Large intestine (tissue), 3 donors: Measurements from ENCODE around the gene ST7. TPM values are rescaled to one million over a fixed set of nuclear protein-coding genes. Genes with fewer than 3 reads are reported as not detected.
"Not testable (repeated sequence)": the region's sequence is repeated elsewhere in the genome, so short reads cannot be mapped to it uniquely, and the experiment has no call there.

Experiments
- DNase-seq, 2 donors: peaks; one replicate each; pipeline versions ENCODE4 v3.0.0 to v3.0.0-alpha.2; 2013
- H3K27ac ChIP-seq: one replicate; pipeline ENCODE4 v1.5.1; 2013; ENCODE audit warnings: low read length
- H3K27me3 ChIP-seq: 2 replicates; pipeline ENCODE4 v1.6.1; 2013; ENCODE audit warnings: low read length; ENCODE audit not compliant: control insufficient read depth, insufficient read depth
- H3K36me3 ChIP-seq: 2 replicates; pipeline ENCODE4 v1.6.1; 2013; ENCODE audit warnings: low read length; ENCODE audit not compliant: control insufficient read depth, insufficient read depth
- H3K4me1 ChIP-seq: one replicate; pipeline ENCODE4 v1.6.1; 2013; ENCODE audit warnings: low read length; ENCODE audit not compliant: control insufficient read depth, insufficient read depth
- H3K4me3 ChIP-seq: one replicate; pipeline ENCODE4 v1.5.1; 2013; ENCODE audit warnings: low read length
- H3K9me3 ChIP-seq: one replicate; pipeline ENCODE4 v1.6.1; 2013; ENCODE audit warnings: mild to moderate bottlenecking, low read depth, low read length, moderate library complexity; ENCODE audit not compliant: control insufficient read depth
- WGBS: methylation state at CpG from one replicate; pipeline ENCODE4 v1.1.5; 2013; ENCODE audit warnings: low lambda C conversion rate; ENCODE audit not compliant: insufficient coverage; 5-methylcytosine and 5-hydroxymethylcytosine counted together
- polyA plus RNA-seq: library from polyadenylated mRNA; unstranded; fragments of 120-200 nt; gene quantifications from one replicate; pipeline ENCODE4 v1.2.1, GENCODE V29; 2013

ST7 gene
- polyA plus RNA-seq, 1 donor = 25.1 TPM

DNA sequence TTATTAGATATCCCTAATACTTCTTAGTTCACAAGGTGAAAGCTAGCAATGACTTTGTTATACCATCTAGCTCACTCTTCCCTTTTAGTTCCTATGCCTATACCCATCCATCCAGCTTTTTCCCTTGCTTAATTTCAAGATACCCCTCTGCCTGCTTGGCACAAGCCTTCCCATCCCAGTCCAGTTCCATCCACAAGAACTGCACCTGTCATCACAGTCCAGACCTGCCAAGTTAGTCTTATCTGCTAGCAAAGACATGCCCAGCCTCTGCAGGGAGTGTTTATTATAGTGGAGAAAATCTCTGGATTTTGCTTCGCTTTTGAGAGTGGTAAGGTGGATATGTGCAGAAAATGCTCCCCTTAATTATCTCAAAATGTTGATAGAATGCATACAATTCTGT lies 158.2 kb downstream of the ST7 start:
- no peak for DNase-seq
- no peak overlapping the region for H3K27ac ChIP-seq
- H3K36me3 ChIP-seq = no peaks in the 10 kb centered on the region
- H3K4me3 ChIP-seq = no peak overlapping the region
- H3K27me3 ChIP-seq = no peaks in the 10 kb centered on the region
- no peaks in the 10 kb centered on the region for H3K9me3 ChIP-seq
- H3K4me1 ChIP-seq = peaks cover 15% of the 10 kb centered on the region
- 100% methylated on average over 1 of the region's 1 CpG for WGBS

DNA sequence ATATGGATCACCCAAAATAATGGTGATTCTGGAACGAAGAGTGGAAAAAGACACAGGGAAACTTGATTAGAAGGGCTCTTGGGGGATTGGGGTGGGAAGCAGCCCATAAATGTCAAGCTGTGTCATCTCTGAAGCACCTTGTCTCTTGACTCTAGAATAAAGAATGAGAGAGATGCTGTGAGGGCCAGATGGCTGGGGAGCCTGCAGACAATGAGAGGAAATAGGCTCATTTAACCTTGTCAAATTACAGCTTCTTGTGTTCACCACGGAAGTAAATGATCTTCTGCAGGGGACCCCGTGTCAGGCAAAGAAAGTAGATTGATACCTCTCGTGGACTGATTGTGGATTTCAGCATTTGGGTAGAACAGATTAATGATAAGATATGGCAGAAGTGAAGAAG lies 159.3 kb downstream of the ST7 start:
- 100% methylated on average over 2 of the region's 4 CpGs for WGBS
- H3K27ac ChIP-seq = no peak overlapping the region

DNA sequence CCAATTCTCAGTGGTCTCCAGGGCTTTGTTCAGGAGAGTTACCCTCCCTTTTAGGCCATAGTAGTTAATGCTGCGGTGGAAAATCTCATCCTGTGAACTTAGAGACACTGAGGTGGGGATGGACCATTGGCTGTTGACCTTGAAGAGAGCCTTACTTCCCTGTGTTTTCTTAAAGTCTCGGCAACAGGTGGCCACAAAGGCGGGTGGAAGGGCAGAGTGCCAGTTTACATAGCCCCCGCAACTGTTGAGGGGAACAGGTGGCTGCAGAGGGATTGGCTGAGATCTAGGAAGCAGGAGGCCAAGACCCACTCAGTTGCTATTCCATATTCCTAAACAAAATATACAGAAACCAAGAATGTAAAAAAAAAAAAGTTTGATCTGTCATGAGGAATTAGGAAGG lies 160.6 kb downstream of the ST7 start:
- DNase-seq = no peak
- Histone ChIP-seq H3K9me3 (no peaks in the 10 kb centered on the region), H3K27me3 (no peaks in the 10 kb centered on the region), H3K27ac (no peak overlapping the region), H3K4me1 (peaks cover 15% of the 10 kb centered on the region), H3K36me3 (no peaks in the 10 kb centered on the region), H3K4me3 (no peak overlapping the region)
- no CpG with 5 or more reads among the region's 4 CpGs for WGBS

More for the DNA sequence above, 159.3 kb downstream of the ST7 start:
- no peak overlapping the region for H3K4me3 ChIP-seq
- no peaks in the 10 kb centered on the region for H3K36me3 ChIP-seq
- H3K9me3 ChIP-seq = no peaks in the 10 kb centered on the region
- H3K27me3 ChIP-seq = no peaks in the 10 kb centered on the region
- DNase-seq = no peak
- peaks cover 15% of the 10 kb centered on the region for H3K4me1 ChIP-seq

GRCh38 chr7:117114272-117114671 lies 161.0 kb downstream of the ST7 start:
- no peaks in the 10 kb centered on the region for H3K36me3 ChIP-seq
- no peak overlapping the region for H3K27ac ChIP-seq
- no peak overlapping the region for H3K4me3 ChIP-seq
- no peaks in the 10 kb centered on the region for H3K27me3 ChIP-seq
- no peak for DNase-seq
- WGBS = no CpG with 5 or more reads among the region's 1 CpG
- H3K4me1 ChIP-seq = peaks cover 15% of the 10 kb centered on the region
- H3K9me3 ChIP-seq = no peaks in the 10 kb centered on the region

DNA sequence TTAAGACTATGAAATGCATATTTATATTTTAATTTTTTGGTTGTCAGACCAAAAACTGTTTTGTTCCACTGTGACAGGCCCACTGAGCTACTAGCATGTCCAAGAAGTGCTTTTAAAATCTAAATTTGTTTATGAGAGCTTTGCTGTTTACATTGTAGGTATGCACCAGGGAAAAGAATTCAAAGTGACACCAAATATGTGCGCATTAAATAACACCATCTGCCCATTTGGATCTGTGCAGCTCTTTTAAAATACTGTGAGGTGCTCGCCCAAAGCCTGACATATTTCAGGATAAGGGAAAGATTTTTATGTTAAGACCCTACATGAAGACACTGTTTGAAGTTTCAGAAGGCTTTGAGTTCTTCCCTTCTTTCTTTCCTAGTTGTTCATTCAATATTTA lies 162.9 kb downstream of the ST7 start:
- no peak overlapping the region for H3K27ac ChIP-seq
- DNase-seq = no peak
- H3K9me3 ChIP-seq = no peaks in the 10 kb centered on the region
- H3K36me3 ChIP-seq = peaks cover 4% of the 10 kb centered on the region
- peaks cover 5% of the 10 kb centered on the region for H3K4me1 ChIP-seq
- no CpG with 5 or more reads among the region's 2 CpGs for WGBS
- no peak overlapping the region for H3K4me3 ChIP-seq
- no peaks in the 10 kb centered on the region for H3K27me3 ChIP-seq

DNA sequence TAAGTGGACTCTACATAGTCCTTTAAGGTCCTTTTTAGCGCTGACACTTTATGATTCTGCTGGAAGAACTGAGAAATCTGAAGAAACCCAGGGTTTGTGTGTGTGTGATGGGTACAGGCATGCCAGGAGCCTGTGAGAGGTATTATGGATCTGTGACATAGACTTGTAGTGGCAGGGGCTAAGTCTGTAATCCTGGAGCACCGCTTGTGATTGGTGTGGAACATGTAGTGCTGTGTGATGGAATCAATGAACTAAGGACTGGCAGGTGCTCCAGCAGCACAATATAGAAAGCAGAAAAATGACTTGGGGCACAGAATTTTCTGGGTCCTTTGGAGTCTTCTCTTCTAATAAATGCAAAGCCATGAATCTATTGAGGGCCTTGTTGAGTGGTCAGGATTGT lies 163.9 kb downstream of the ST7 start:
- Histone ChIP-seq H3K27me3 (no peaks in the 10 kb centered on the region), H3K36me3 (peaks cover 4% of the 10 kb centered on the region), H3K9me3 (no peaks in the 10 kb centered on the region), H3K27ac (no peak overlapping the region), H3K4me1 (no peaks in the 10 kb centered on the region), H3K4me3 (no peak overlapping the region)
- no peak for DNase-seq
- no CpG with 5 or more reads among the region's 2 CpGs for WGBS

DNA sequence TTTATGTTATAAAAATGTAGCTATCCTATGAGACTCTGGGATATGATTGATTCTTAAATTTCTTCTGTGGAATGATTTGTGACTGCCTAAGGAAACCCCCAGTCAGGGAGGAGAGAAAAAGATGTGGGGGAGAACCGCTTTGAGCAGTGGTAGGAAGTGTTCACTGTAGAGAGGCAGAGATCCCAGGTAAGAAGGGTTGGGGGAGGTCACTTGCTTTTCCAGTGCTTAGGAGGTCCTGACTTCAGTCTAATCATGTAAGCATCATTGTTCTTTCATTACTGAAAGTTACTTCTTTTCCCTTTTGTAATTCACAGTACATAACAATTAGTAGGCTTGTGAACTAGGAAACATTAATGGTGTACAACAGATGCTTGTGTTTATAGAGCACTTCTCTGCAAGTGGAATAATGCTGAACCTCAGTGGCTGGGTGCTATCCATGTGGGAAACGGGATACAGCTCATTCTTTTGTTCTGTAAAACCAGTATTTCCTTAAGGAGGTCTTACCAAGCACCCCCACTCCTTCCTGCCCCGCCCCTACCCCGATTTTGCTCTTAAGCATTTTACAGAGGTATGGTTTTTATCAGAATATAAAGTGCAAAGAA lies 165.4 kb downstream of the ST7 start:
- WGBS = no CpG with 5 or more reads among the region's 4 CpGs
- Histone ChIP-seq H3K4me1 (no peaks in the 10 kb centered on the region), H3K36me3 (peaks cover 4% of the 10 kb centered on the region), H3K27me3 (no peaks in the 10 kb centered on the region), H3K27ac (no peak overlapping the region), H3K9me3 (no peaks in the 10 kb centered on the region), H3K4me3 (no peak overlapping the region)
- DNase-seq = no peak

GRCh38 chr7:117119192-117119924 lies 166.1 kb downstream of the ST7 start:
- H3K9me3 ChIP-seq = no peaks in the 10 kb centered on the region
- H3K27ac ChIP-seq = no peak overlapping the region
- no peak overlapping the region for H3K4me3 ChIP-seq
- no peaks in the 10 kb centered on the region for H3K27me3 ChIP-seq
- DNase-seq = peak; percentile 57 to 61
- H3K4me1 ChIP-seq = peaks cover 3% of the 10 kb centered on the region
- WGBS = 50% methylated on average over 2 of the region's 7 CpGs
- H3K36me3 ChIP-seq = peaks cover 4% of the 10 kb centered on the region

DNA sequence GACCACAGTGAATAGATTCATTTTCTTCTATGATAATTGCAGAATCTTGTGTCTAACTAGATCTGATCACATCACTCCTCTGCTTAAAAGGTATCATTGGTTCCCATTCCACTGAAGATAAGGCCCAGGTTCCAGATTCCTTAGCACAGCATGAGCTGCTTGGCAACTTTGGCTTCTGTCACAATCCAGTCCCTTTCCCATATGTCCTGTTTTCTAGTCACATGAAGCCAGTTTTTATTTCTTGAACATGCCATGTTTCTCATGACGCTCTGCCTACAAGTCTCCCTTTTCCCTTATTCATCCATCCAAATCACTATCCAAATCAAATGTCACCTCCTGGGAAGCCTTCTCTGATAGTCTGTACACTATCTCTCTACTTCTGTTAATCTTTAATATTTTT lies 167.0 kb downstream of the ST7 start:
- not testable (repeated sequence) for H3K36me3 ChIP-seq, H3K9me3 ChIP-seq, H3K4me3 ChIP-seq, H3K4me1 ChIP-seq, H3K27ac ChIP-seq, DNase-seq, H3K27me3 ChIP-seq
- WGBS = 100% methylated on average over 1 of the region's 1 CpG

DNA sequence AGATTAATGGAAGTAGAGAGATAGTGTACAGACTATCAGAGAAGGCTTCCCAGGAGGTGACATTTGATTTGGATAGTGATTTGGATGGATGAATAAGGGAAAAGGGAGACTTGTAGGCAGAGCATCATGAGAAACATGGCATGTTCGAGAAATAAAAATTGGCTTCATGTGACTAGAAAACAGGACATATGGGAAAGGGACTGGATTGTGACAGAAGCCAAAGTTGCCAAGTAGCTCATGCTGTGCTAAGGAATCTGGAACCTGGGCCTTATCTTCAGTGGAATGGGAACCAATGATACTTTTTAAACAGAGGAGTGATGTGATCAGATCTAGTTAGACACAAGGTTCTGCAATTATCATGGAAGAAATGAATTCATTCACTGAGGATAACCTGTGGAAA lies 168.7 kb downstream of the ST7 start:
- not testable (repeated sequence) for H3K9me3 ChIP-seq, H3K4me1 ChIP-seq, H3K4me3 ChIP-seq, DNase-seq, H3K36me3 ChIP-seq, H3K27me3 ChIP-seq, H3K27ac ChIP-seq
- WGBS = no CpG with 5 or more reads among the region's 1 CpG

DNA sequence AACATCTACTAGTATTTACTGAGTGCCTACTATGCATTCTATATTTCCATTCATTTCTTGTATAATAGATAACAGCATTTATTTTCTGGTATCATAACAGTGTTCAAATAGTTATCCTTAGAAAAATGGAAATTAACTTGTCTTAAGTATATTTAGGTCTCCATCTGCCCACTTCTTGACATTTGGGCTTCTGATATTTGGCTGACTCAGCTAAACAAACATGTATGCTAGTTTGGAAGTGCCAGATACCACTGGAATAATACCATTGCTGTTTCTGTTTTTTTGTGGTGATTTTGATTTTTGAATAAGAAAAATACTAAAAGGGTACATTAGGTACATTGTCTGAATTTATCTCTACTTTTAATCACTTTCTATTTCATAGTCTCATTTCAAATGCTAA lies 169.2 kb downstream of the ST7 start:
- H3K27me3 ChIP-seq = no peaks in the 10 kb centered on the region
- DNase-seq = no peak

More for the DNA sequence above, 169.2 kb downstream of the ST7 start:
- H3K9me3 ChIP-seq = no peaks in the 10 kb centered on the region
- H3K36me3 ChIP-seq = peaks cover 4% of the 10 kb centered on the region
- H3K4me1 ChIP-seq = peaks cover 5% of the 10 kb centered on the region
- H3K27ac ChIP-seq = no peak overlapping the region
- H3K4me3 ChIP-seq = no peak overlapping the region
